B cell (primary cell): ENCODE measurements around the gene ZNF688. TPM values are rescaled to one million over a fixed set of nuclear protein-coding genes. Genes with fewer than 3 reads are reported as not detected.
A peak's percentile ranks its signal among the peaks of the same experiment; 100 is the strongest.

Experiments
- ATAC-seq: fragments of 200-7000 bp; cut with Tn5 transposase; one replicate; pipeline ENCODE4 v1.10.0; 2021; ENCODE audit warnings: low read depth, mild to moderate bottlenecking, moderate number of reproducible peaks, moderate library complexity
- CTCF ChIA-PET: fragments of 350-600 bp; sonication (Branson Sonifier 250); formaldehyde crosslinking; loops from one replicate; lab custom pipeline; 2021; ENCODE audit warnings: antibody characterized with exemption, inconsistent platforms; lab: Charles Lee
- POLR2A ChIA-PET: fragments of 350-600 bp; sonication (Branson Sonifier 250); formaldehyde crosslinking; loops from one replicate; lab custom pipeline; 2021; ENCODE audit warnings: antibody characterized with exemption; lab: Charles Lee
- DNase-seq: peaks from one replicate; pipeline ENCODE4 v3.0.0; 2013
- H2AFZ ChIP-seq: 2 replicates; pipeline ENCODE4 v1.6.1; 2012; ENCODE audit warnings: mild to moderate bottlenecking, low read depth, low read length; ENCODE audit not compliant: insufficient read depth, poor library complexity, severe bottlenecking
- H3K27ac ChIP-seq, 2 donors: 1 replicate in 1 of 2; 2 replicates in 1 of 2; pipeline ENCODE4 v1.5.1; 2012 to 2013; ENCODE audit warnings: low read length in 2 of 2, mild to moderate bottlenecking in 2 of 2, moderate library complexity in 1 of 2
- H3K27me3 ChIP-seq, 4 experiments: fragments of 200-600 bp in 1 of 4; sonication (generic) in 1 of 4; replicated peaks in 1 of 4; 1 replicate in 2 of 4; 2 replicates in 2 of 4; pipeline versions ENCODE4 v1.6.1 to v1.7.0; 2013 to 2016; ENCODE audit warnings: low read length in 3 of 4, mild to moderate bottlenecking in 2 of 4, mixed read lengths in 1 of 4, moderate library complexity in 1 of 4; ENCODE audit not compliant: insufficient read depth in 4 of 4, control insufficient read depth in 3 of 4; ENCODE audit errors: control extremely low read depth in 1 of 4
- H3K36me3 ChIP-seq, 2 experiments: replicated peaks in 1 of 2; 1 replicate in 1 of 2; 2 replicates in 1 of 2; pipeline versions ENCODE4 v1.6.1 to v1.7.1; 2013; ENCODE audit warnings: low read length in 1 of 2; ENCODE audit not compliant: insufficient read depth in 2 of 2, control insufficient read depth in 1 of 2; ENCODE audit errors: control extremely low read depth in 1 of 2, extremely low read depth in 1 of 2
- H3K4me1 ChIP-seq, 2 donors: fragments of 200-600 bp in 1 of 2; sonication (generic) in 1 of 2; 1 replicate in 1 of 2; 2 replicates in 1 of 2; pipeline versions ENCODE4 v1.5.1 to v1.6.1; 2013 to 2017; ENCODE audit warnings: low read length in 2 of 2; ENCODE audit not compliant: control insufficient read depth in 2 of 2, insufficient read depth in 2 of 2
- H3K4me2 ChIP-seq: replicated peaks from 2 replicates; pipeline ENCODE3; 2012; ENCODE audit warnings: mild to moderate bottlenecking, low read depth, low read length; ENCODE audit not compliant: poor library complexity, severe bottlenecking
- H3K4me3 ChIP-seq, 5 experiments: fragments of 200-600 bp in 1 of 5; sonication (generic) in 1 of 5; 1 replicate in 3 of 5; 2 replicates in 2 of 5; pipeline versions ENCODE4 v1.5.1 to v1.7.0; 2011 to 2016; ENCODE audit warnings: low read length in 4 of 5, mild to moderate bottlenecking in 4 of 5, low read depth in 2 of 5, control low read depth in 1 of 5, moderate library complexity in 1 of 5; ENCODE audit not compliant: insufficient read depth in 1 of 5; ENCODE audit errors: control extremely low read depth in 1 of 5, extremely low read depth in 1 of 5
- H3K79me2 ChIP-seq: fragments of 200-600 bp; sonication (generic); one replicate; pipeline ENCODE4 v1.6.0; 2016; ENCODE audit warnings: low read length; ENCODE audit not compliant: control insufficient read depth, insufficient read depth
- H3K9ac ChIP-seq: fragments of 200-600 bp; sonication (generic); 2 replicates; pipeline ENCODE4 v1.6.1; 2017; ENCODE audit warnings: mild to moderate bottlenecking, low read length, moderate library complexity
- H3K9me3 ChIP-seq, 3 donors: one replicate each; pipeline versions ENCODE4 v1.6.1 to v1.7.1; 2013; ENCODE audit warnings: low read length in 2 of 3; ENCODE audit not compliant: control insufficient read depth in 2 of 3, insufficient read depth in 1 of 3; ENCODE audit errors: control extremely low read depth in 1 of 3
- H4K20me1 ChIP-seq: 2 replicates; pipeline ENCODE4 v1.6.0; 2012; ENCODE audit warnings: mild to moderate bottlenecking, low read length; ENCODE audit not compliant: insufficient read depth, control insufficient read depth, poor library complexity, severe bottlenecking
- H3K27ac Mint-ChIP-seq: one replicate; pipeline ENCODE4 v1.8.0; 2021; ENCODE audit warnings: mixed read lengths
- H3K27me3 Mint-ChIP-seq: one replicate; pipeline ENCODE4 v1.8.0; 2021; ENCODE audit warnings: mixed read lengths
- H3K4me1 Mint-ChIP-seq: one replicate; pipeline ENCODE4 v1.8.0; 2021; ENCODE audit warnings: mixed read lengths
- H3K4me3 Mint-ChIP-seq: one replicate; pipeline ENCODE4 v1.8.0; 2021; ENCODE audit warnings: mixed read lengths
- H3K9me3 Mint-ChIP-seq: one replicate; pipeline ENCODE4 v1.8.0; 2022; ENCODE audit warnings: mixed read lengths; ENCODE audit not compliant: insufficient read depth
- CTCF ChIP-seq: fragments of 200-600 bp; IDR thresholded peaks from one replicate; pipeline ENCODE4 v1.8.0; 2022; ENCODE audit warnings: antibody characterized with exemption, mild to moderate bottlenecking
- EZH2 ChIP-seq: IDR thresholded peaks from 2 replicates; pipeline ENCODE4 v1.6.1; 2012; ENCODE audit warnings: borderline replicate concordance, low read depth, mild to moderate bottlenecking, moderate library complexity, low read length; ENCODE audit not compliant: insufficient read depth, poor library complexity, severe bottlenecking
- WGBS: methylation state at CpG from one replicate; pipeline ENCODE4 v1.1.5; 2013; ENCODE audit warnings: missing lambda C conversion rate; ENCODE audit not compliant: insufficient coverage; 5-methylcytosine and 5-hydroxymethylcytosine counted together
- intact Hi-C: fragments of 100-400 bp; cut with micrococcal nuclease; formaldehyde crosslinking; loops from one replicate; pipeline ENCODE4 v1.10.0; 2022
- polyA plus RNA-seq: library from polyadenylated mRNA; depleted of rRNA; stranded (reverse); fragments of >200 nt; gene quantifications from 2 replicates; pipeline ENCODE4 v1.2.3, GENCODE V29; 2012
- total RNA-seq, 2 donors: library from RNA; stranded (reverse); fragments of 120-200 nt in 1 of 2; gene quantifications; 1 replicate in 1 of 2; 2 replicates in 1 of 2; pipeline versions ENCODE4 v1.2.3 to v1.2.4, GENCODE V29; 2013 to 2022

Gene ZNF688
- total and polyA plus RNA-seq, 2 donors (not counting 1 experiment from before 2014, with no cell fraction given), result 20.6 to 23.1 TPM

DNA sequence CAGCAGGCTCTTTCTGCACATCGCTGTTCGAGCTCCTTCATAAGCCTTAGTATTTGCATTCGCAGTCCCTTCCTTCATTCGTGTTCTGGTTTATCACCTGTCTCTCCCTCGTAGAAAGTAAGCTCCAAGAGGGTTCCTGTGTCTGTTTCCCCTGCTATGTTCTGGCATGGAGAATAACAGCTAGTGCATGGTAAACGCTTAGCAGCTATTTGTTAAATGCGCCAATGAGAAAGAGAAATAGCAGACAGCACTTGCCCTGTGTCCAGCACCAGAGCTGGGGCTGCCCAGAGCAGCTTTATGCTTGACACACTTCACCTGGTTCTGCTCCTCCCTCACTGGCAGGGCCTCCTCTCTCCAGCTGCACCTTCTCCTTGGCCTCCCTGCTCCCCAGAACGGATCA is 5.5 kb downstream of the ZNF688 start:
- ChIA-PET CTCF (interaction anchor here (0.6 to 1.9 kb wide), 2 partner anchors 115 to 136 kb away, joined by 3 to 5 read pairs; partner anchors contain the start of gene DCTPP1), POLR2A (interaction anchor here (0.7 to 1.8 kb wide), 3 partner anchors 20 to 495 kb away, joined by 4 to 5 read pairs (median 4); partner anchors contain the start of genes ZNF747 and ZNF785)
- intact Hi-C loops, result no loop called here
- no peak overlapping the region for H3K4me3 Mint-ChIP-seq
- peaks cover 27 to 45% of the 10 kb centered on the region in 2 donors for H3K4me1 ChIP-seq
- no peak overlapping the region for H3K4me2 ChIP-seq
- peaks cover 3% of the 10 kb centered on the region for H3K79me2 ChIP-seq
- no peaks in the 10 kb centered on the region for H3K36me3 ChIP-seq
- H3K9me3 ChIP-seq, result no peaks in the 10 kb centered on the region
- no peak for TF ChIP-seq EZH2
- no peak for TF ChIP-seq CTCF
- no peaks in the 10 kb centered on the region for H3K27me3 ChIP-seq
- no peak overlapping the region for H2AFZ ChIP-seq
- no peak overlapping the region for H3K27ac Mint-ChIP-seq
- ATAC-seq (no peak), DNase-seq (no peak)
- peaks cover 31% of the 10 kb centered on the region for H3K4me1 Mint-ChIP-seq
- no peak overlapping the region for H3K9ac ChIP-seq
- H3K4me3 ChIP-seq, result no peak overlapping the region
- H4K20me1 ChIP-seq, result no peaks in the 10 kb centered on the region
- H3K27me3 Mint-ChIP-seq, result no peaks in the 10 kb centered on the region
- H3K9me3 Mint-ChIP-seq, result no peaks in the 10 kb centered on the region
- 90% methylated on average over 7 of the region's 8 CpGs for WGBS
- no peak overlapping the region for H3K27ac ChIP-seq

DNA sequence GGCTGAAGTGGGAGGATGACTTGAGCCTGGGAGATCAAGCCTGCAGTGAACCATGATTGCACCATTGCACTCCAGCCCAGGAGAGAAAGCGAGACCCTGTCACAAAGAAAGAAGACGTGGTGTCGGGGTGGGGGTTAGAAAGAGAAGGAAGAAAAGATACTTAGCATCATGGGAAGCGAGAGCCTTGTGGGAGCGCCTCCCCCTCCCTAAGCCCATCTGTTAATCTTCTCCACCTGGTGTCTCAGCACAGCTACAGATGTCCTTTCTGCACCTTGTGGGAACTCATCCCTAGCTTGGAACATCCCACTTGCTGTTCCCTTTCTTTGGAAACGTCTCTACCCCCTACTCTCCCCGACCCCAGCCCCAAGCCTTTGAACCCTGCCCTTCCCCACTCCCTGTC is 6.0 kb downstream of the ZNF688 start:
- Histone ChIP-seq H3K4me2 (no peak overlapping the region), H3K27ac (no peak overlapping the region), H2AFZ (no peak overlapping the region), H3K79me2 (no peaks in the 10 kb centered on the region), H3K4me3 (no peak overlapping the region), H3K9ac (no peak overlapping the region), H4K20me1 (no peaks in the 10 kb centered on the region), H3K9me3 (no peaks in the 10 kb centered on the region), H3K4me1 (peaks cover 25 to 42% of the 10 kb centered on the region in 2 donors), H3K27me3 (no peaks in the 10 kb centered on the region), H3K36me3 (no peaks in the 10 kb centered on the region)
- 71% methylated on average over 5 of the region's 7 CpGs for WGBS
- Mint-ChIP-seq H3K9me3 (no peaks in the 10 kb centered on the region), H3K27ac (peak overlapping the region; percentile 26), H3K4me3 (no peak overlapping the region), H3K27me3 (no peaks in the 10 kb centered on the region), H3K4me1 (peaks cover 31% of the 10 kb centered on the region)
- DNase-seq (no peak), ATAC-seq (no peak)
- intact Hi-C loops, result no loop called here
- no peak for TF ChIP-seq EZH2
- no peak for TF ChIP-seq CTCF
- ChIA-PET CTCF (interaction anchor here (0.5 to 0.6 kb wide), 2 partner anchors 130 to 408 kb away, joined by 3 read pairs; no protein-coding TSS in a partner anchor), POLR2A (interaction anchor here (0.6 to 1.8 kb wide), 4 partner anchors 20 to 495 kb away, joined by 4 to 12 read pairs (median 4); partner anchors contain the start of genes ZNF747 and ZNF785)
